Epidermal melanocyte (primary cell): ENCODE results near the gene S100A10.
A peak's percentile ranks its signal among the peaks of the same experiment; 100 is the strongest.

Experiments
- DNase-seq: peaks from one replicate; pipeline ENCODE4 v3.0.0; 2011; ENCODE audit warnings: low spot score; ENCODE audit not compliant: insufficient read length

The S100A10 gene

DNA sequence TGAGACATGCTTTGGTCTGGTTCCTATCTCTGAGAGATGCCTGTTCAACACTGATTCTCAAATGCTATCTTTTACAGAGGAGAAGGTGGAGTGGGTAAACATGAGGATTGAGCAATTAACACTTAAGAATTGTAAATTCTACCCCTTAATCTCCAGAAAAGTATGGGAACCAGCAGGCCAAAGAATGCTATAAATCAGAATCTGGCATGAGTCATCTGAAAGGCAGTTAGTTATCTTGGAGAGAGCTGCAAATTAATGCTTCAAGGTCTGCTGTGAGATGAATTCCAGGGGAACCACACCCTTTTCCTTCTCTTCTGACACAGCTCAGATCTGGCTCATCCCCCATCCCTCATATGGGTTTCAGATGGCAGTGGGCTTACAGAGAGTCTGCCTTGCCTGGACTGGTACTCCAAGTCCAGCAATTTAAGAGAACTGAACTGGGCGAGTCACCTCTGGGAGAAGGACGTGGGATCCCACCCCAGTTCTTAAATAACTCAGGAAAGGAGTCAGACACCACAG, 5.2 kb downstream of the S100A10 start:
- no peak for DNase-seq

GRCh38 chr1:151986501-151987190, 7.0 kb downstream of the S100A10 start:
- DNase-seq: no peak

- no peak for DNase-seq
These were observed 7.9 kb downstream of the S100A10 start for GRCh38 chr1:151985768-151986167.

- DNase-seq: no peak
These were observed 8.4 kb downstream of the S100A10 start for GRCh38 chr1:151985270-151985669.

GRCh38 chr1:151984313-151984956, 9.2 kb downstream of the S100A10 start:
- DNase-seq: no peak

- DNase-seq: no peak
These were observed 11.2 kb downstream of the S100A10 start for GRCh38 chr1:151982300-151983005.

GRCh38 chr1:151981178-151981525, 12.5 kb downstream of the S100A10 start:
- DNase-seq: no peak

GRCh38 chr1:151980287-151981177, 13.1 kb downstream of the S100A10 start:
- DNase-seq: no peak

DNA sequence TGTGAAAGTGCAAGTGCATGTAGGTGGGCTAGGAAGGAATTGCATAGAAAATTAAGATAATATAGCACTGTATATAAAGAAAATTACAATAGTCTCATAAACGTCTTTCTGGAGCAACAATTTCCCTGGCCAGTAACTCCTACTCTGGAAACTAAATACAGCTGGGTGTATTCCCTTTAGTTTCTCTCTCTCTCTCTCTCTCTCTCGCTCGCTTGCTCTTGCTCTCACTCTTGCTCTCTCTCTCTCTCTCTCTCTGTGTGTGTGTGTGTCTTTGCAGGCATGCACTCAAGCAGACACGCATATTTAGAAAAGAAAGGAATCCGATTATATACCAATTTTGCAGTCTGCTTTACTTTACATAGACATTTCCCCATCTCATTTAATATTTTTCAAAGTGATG, 14.7 kb downstream of the S100A10 start:
- no peak for DNase-seq

- DNase-seq: no peak
These were observed 15.9 kb downstream of the S100A10 start for GRCh38 chr1:151977662-151978230.

DNA sequence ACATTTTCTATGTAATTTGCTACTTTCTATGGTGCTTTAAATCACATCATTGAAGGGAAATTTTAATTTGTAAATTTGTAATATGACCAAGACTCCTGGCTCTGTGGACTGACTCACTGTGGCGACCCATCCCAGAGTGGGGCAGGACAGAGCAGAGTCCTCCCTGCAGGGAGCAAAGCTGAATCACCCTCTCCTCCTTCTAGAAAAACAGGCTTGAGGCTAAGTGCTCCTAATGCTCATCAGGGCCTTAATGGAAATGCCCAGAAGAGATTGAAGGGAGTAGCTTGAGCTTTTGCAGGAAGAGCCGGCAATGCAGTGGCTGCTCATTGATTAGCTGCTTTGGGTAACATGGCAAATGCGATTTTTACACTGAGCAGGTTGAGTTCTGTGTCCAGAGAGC, 16.8 kb downstream of the S100A10 start:
- DNase-seq: no peak

GRCh38 chr1:151976015-151976343, 17.7 kb downstream of the S100A10 start:
- no peak for DNase-seq

- DNase-seq: no peak
These were observed 18.2 kb downstream of the S100A10 start for GRCh38 chr1:151975311-151976014.

GRCh38 chr1:151972542-151973248, 21.0 kb downstream of the S100A10 start:
- peak; percentile 59 for DNase-seq

- no peak for DNase-seq
These were observed 23.0 kb downstream of the S100A10 start for GRCh38 chr1:151970626-151971025.

DNA sequence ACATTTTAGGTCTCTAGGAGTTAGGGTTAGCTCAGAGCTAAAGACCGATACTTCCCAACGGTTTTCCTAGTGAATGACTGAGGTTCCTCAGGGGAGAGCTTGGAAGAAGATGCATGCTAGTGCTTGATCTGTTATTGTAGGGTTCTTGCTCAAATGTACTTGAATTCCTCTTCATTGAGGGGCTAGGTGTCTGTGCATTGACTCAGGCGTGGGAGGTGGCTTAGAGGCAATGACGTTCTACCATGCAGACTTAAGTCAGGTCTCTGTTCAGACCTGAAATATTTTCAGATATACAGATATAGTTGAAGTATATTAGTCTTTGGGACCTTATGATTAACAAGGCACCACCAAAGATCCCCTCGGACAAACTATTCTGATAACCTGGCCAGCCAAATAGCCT, 23.5 kb downstream of the S100A10 start:
- no peak for DNase-seq

DNA sequence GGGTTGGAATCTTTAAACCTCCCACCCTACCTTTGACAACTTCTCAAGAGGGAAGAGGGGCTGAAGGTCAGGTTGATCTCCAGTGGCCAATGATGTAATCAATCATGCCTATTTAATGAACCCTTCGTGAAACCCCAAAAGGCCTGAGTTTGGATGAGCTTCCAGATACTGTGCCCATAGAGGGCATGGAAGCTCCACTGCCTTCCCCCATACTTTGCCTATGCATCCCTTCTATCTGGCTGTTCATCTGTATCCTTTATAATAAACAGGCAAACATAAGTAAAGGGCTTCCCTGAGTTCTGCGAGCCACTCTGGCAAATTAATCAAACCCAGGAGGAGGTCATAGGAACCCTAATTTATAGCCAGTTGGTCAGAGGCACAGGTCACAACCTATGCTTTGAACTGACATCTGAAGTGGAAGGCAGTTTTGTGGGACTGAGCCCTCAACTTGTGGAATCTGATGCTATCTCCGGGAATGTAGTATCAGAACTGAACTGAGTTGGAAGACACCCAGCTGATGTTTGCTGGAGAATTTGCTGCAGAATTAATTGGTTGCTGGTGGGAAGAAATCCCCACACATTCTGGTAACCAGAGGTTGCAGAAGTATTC, 24.8 kb downstream of the S100A10 start:
- no peak for DNase-seq

DNA sequence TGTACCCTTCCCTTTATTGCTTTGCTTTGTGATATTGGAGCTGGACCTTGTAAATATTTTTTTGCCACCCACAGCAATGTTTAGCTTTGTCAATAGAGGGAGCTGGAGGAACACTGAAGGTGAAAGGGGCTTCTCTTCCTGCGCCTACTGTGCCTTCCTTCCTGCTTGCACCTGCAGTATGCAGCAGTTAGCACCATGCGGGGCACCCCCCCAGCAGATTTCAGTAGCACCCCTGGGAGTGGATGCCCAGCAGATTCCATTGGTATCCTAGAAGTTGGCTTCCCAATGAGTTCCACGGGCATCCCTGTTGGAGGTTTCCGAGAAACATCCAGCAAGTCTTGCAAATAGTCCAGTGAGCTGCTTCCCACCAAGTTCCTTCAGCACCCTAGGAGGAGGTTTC, 25.6 kb downstream of the S100A10 start:
- no peak for DNase-seq

GRCh38 chr1:151967091-151967490, 26.6 kb downstream of the S100A10 start:
- DNase-seq: no peak

DNA sequence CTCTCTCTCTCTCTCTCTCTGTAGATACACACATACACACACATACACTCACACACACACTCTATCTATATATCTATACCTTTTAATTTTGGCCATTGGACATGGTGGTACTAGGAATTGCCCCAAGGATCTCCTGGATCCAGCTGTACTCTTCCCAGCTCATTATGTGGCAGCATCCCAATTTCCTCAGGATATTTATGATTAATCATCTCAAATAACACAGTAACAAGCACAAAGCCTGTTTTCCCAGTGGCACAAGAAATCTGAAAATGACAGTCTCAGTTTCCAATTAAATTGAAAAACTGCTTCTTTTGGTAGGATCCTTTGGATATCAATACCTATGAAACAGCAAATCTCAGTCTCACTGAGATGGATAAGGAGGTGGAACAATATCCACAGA, 27.6 kb downstream of the S100A10 start:
- DNase-seq: no peak
